Transverse colon (tissue), 4 donors: ENCODE measurements around the gene ASCL5. TPM values are rescaled to one million over a fixed set of nuclear protein-coding genes. Genes with fewer than 3 reads are reported as not detected.

ENCODE experiments used
- DNase-seq: peaks from one replicate; pipeline ENCODE4 v3.0.0-alpha.2; 2019
- H3K27ac ChIP-seq, 4 donors: fragments of 200-600 bp; sonication (generic); 2 replicates each; pipeline ENCODE4 v1.5.1; 2016 to 2018; ENCODE audit warnings: inconsistent platforms in 4 of 4
- H3K27me3 ChIP-seq: fragments of 200-600 bp; sonication (generic); 2 replicates; pipeline ENCODE4 v1.5.1; 2017; ENCODE audit warnings: inconsistent platforms
- H3K36me3 ChIP-seq, 4 donors: fragments of 200-600 bp; sonication (generic); 2 replicates each; pipeline ENCODE4 v1.5.1; 2017 to 2019; ENCODE audit warnings: inconsistent platforms in 4 of 4
- H3K4me1 ChIP-seq, 4 donors: fragments of 200-600 bp; sonication (generic); 2 replicates each; pipeline ENCODE4 v1.5.1; 2017 to 2020; ENCODE audit warnings: inconsistent platforms in 4 of 4
- H3K4me3 ChIP-seq, 4 donors: fragments of 200-600 bp; sonication (generic); 1 replicate in 1 of 4; 2 replicates in 3 of 4; pipeline versions ENCODE4 v1.5.1 to v1.6.1; 2017 to 2019; ENCODE audit warnings: inconsistent platforms in 4 of 4
- H3K9me3 ChIP-seq, 2 donors: fragments of 200-600 bp; sonication (generic); 2 replicates each; pipeline ENCODE4 v1.5.1; 2017 to 2019; ENCODE audit warnings: inconsistent platforms in 2 of 2
- EP300 ChIP-seq: sonication (generic); formaldehyde crosslinking; IDR thresholded peaks from one replicate; pipeline ENCODE4 v1.6.1; 2017; ENCODE audit warnings: antibody characterized with exemption, low read depth
- POLR2A ChIP-seq: fragments of 450-650 bp; IDR thresholded peaks from one replicate; pipeline ENCODE4 v1.6.1; 2016; ENCODE audit warnings: antibody characterized with exemption, mild to moderate bottlenecking, moderate library complexity
- POLR2AphosphoS5 ChIP-seq, 3 donors: sonication (generic); formaldehyde crosslinking; IDR thresholded peaks; one replicate each; pipeline ENCODE4 v1.6.1; 2016; ENCODE audit warnings: antibody characterized with exemption in 3 of 3
- WGBS, 2 donors: methylation state at CpG; one replicate each; pipeline ENCODE4 v1.1.5; 2018; ENCODE audit warnings: low coverage in 1 of 2; 5-methylcytosine and 5-hydroxymethylcytosine counted together
- in situ Hi-C, 4 donors: fragments of 200-750 bp; cut with MboI; loops; one replicate each; pipeline versions ENCODE4 v1.15.0 to v1.15.1; 2017; ENCODE audit warnings: low sequenced_read_pairs in 3 of 4, low pct_ligation_motif_present in 1 of 4, low pct_unique_long_range_greater_than_20kb in 1 of 4
- intact Hi-C: fragments of 100-400 bp; cut with DNase I; formaldehyde crosslinking; loops from one replicate; pipeline ENCODE4 v1.15.1; 2023; ENCODE audit warnings: low total_unique reads
- total RNA-seq, 4 donors: library from RNA; depleted of rRNA; stranded (reverse); fragments of >200 nt; gene quantifications; one replicate each; pipeline ENCODE4 v1.1.0, GENCODE V29; 2016
- TF ChIP-seq, protein P1 (sequence below), 5 experiments: fragments of 200-600 bp in 3 of 5; fragments of 450-650 bp in 2 of 5; sonication (generic) in 3 of 5; IDR thresholded peaks; 1 replicate in 2 of 5; 2 replicates in 3 of 5; pipeline ENCODE4 v1.5.1; 2016 to 2017; ENCODE audit warnings: antibody characterized with exemption in 5 of 5, inconsistent platforms in 3 of 5, mild to moderate bottlenecking in 2 of 5, moderate library complexity in 1 of 5

Gene ASCL5
- total RNA-seq, 4 donors from 2014 or later = not detected

DNA sequence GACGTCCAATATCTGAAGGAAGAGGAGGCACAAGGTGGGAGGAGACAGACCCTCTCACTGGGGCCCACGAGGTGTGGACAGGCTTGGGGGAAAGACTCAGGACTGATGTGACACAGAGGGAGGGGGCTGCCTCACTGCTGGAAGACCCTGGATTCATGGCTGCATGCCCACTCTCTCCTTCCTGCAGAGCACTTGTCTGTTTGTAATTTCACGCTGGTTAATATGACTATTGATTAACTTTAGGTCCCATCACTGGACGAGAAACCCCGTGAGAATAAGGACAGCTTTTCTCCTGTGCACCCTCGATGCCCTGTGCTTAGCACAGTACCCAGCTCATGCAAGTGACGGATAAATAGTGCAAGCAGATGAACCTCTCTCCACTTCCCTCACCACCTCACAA is 49.9 kb downstream of the ASCL5 start:
- Histone ChIP-seq H3K36me3 (no peaks in the 10 kb centered on the region), H3K27ac (no peak overlapping the region), H3K4me3 (no peak overlapping the region), H3K4me1 (no peaks in the 10 kb centered on the region), H3K9me3 (no peaks in the 10 kb centered on the region), H3K27me3 (no peaks in the 10 kb centered on the region)
- intact Hi-C loops = no loop called here
- no peak for TF ChIP-seq EP300
- TF ChIP-seq, protein P1, sequence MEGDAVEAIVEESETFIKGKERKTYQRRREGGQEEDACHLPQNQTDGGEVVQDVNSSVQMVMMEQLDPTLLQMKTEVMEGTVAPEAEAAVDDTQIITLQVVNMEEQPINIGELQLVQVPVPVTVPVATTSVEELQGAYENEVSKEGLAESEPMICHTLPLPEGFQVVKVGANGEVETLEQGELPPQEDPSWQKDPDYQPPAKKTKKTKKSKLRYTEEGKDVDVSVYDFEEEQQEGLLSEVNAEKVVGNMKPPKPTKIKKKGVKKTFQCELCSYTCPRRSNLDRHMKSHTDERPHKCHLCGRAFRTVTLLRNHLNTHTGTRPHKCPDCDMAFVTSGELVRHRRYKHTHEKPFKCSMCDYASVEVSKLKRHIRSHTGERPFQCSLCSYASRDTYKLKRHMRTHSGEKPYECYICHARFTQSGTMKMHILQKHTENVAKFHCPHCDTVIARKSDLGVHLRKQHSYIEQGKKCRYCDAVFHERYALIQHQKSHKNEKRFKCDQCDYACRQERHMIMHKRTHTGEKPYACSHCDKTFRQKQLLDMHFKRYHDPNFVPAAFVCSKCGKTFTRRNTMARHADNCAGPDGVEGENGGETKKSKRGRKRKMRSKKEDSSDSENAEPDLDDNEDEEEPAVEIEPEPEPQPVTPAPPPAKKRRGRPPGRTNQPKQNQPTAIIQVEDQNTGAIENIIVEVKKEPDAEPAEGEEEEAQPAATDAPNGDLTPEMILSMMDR (IDR thresholded peaks at IDR 0.05) = no peak
- TF ChIP-seq POLR2A = no peak
- DNase-seq = no peak
- in situ Hi-C loops = no loop called here
- WGBS, 2 donors = 53 to 73% methylated on average over 5 to 7 of the region's 7 CpGs

DNA sequence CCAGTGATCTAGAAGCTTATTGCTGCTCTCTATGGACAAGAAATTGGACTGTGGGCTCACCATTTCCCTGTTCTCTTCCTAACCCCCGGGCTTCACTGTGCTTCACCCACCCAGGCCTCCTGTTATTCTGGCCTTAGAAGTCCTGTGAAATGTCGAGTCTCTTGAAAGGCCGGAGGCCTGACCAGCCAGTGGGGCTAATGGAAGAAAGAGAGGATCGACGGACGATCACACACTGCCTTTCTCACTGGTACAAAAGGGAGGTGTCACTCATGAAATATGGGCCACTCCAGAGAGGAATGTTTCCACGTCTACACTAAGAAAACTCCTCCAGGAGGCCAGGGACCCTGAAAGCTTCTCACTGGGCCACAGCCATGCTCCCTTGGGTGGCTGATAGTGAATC is 50.9 kb downstream of the ASCL5 start:
- intact Hi-C loops = no loop called here
- DNase-seq = no peak
- Histone ChIP-seq H3K36me3 (no peaks in the 10 kb centered on the region), H3K4me3 (no peak overlapping the region), H3K4me1 (no peaks in the 10 kb centered on the region), H3K27ac (no peak overlapping the region), H3K9me3 (no peaks in the 10 kb centered on the region), H3K27me3 (no peaks in the 10 kb centered on the region)
- 69% methylated on average over 7 of the region's 7 CpGs; no CpG with 5 or more reads in 1 of the 2 donors for WGBS, 2 donors
- in situ Hi-C loops = no loop called here
- TF ChIP-seq, protein P1 (IDR thresholded peaks at IDR 0.05) = no peak
- TF ChIP-seq EP300 (no peak), POLR2A (no peak), POLR2AphosphoS5 (IDR thresholded peaks at IDR 0.05) (no peak)

- no peak for DNase-seq
- 80% methylated on average over 5 of the region's 5 CpGs; no CpG with 5 or more reads in 1 of the 2 donors for WGBS, 2 donors
- H3K4me3 ChIP-seq = no peak overlapping the region
- H3K27me3 ChIP-seq = no peaks in the 10 kb centered on the region
- H3K27ac ChIP-seq = no peak overlapping the region
- intact Hi-C loops = no loop called here
- in situ Hi-C loops = no loop called here
- no peaks in the 10 kb centered on the region for H3K4me1 ChIP-seq
- TF ChIP-seq, protein P1 (IDR thresholded peaks at IDR 0.05) = no peak
- TF ChIP-seq POLR2AphosphoS5 (IDR thresholded peaks at IDR 0.05) (no peak), POLR2A (no peak), EP300 (no peak)
- H3K36me3 ChIP-seq = no peaks in the 10 kb centered on the region
- H3K9me3 ChIP-seq = no peaks in the 10 kb centered on the region
These were observed 53.0 kb downstream of the ASCL5 start for GRCh38 chr1:201074018-201074417.

- Histone ChIP-seq H3K27ac (no peak overlapping the region), H3K27me3 (no peaks in the 10 kb centered on the region), H3K4me1 (no peaks in the 10 kb centered on the region), H3K9me3 (no peaks in the 10 kb centered on the region), H3K36me3 (no peaks in the 10 kb centered on the region), H3K4me3 (no peak overlapping the region)
- WGBS, 2 donors = 88% methylated on average over 6 of the region's 6 CpGs; no CpG with 5 or more reads in 1 of the 2 donors
- in situ Hi-C loops (no loop called here), intact Hi-C loops (no loop called here)
- TF ChIP-seq POLR2A (no peak), EP300 (no peak), POLR2AphosphoS5 (IDR thresholded peaks at IDR 0.05) (no peak)
- TF ChIP-seq, protein P1 (IDR thresholded peaks at IDR 0.05) = no peak
- DNase-seq = no peak
These were observed 54.1 kb downstream of the ASCL5 start for GRCh38 chr1:201072922-201073321.
